ENCODE measurements around the gene KCNK2. TPM values are rescaled to one million over a fixed set of nuclear protein-coding genes. Genes with fewer than 3 reads are reported as not detected.

KCNK2 gene
- under 0.01 TPM in 1 of 2 replicates, not detected in the other for total RNA-seq

GRCh38 chr1:215082532-215083382 lies at the start of gene KCNK2:
Gene KCNK2, plus strand, starts transcription at chr1:215082737. Its CDS starts 649 bp downstream, at chr1:215083386.
- peak; percentile 16 for DNase-seq

GRCh38 chr1:215032911-215033526 lies 49.5 kb upstream of the KCNK2 start:
- DNase-seq, result no peak

DNA sequence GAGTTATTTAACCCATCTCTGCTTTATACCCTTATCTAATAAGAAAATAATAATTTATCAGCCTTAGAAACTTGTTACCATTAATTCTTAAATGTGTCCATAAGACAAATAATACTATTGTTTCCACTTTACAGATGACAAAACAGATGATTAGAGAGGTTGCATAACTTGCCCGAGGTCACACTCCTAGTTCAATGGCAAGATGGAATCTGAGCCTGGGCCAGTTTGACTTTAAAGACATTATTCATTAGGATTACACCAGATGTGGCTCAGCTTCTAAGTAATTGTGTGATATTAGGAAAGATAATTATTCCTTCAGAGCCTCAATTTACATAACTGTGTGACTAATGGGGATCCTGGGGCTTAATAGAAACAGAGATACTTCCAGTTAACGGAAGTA lies 42.3 kb upstream of the KCNK2 start:
- DNase-seq, result no peak

DNA sequence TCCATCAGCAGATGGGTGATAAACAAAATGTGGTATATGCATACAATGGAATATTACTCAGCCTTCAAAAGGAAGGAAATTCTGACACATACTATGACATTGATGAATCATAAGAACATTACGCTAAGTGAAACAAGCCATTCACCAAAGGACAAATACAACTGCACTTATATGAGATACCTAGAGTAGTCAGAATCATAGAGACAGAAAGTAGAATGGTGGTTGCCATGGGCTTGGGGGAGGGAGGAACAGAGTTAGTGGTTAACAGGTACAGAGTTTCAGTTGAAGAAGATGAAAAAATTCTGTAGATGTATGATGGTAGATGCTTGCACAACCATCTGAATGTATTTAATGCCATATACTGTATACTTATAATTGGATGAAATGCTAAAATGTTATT lies 39.1 kb upstream of the KCNK2 start:
- DNase-seq, result no peak

GRCh38 chr1:215044151-215044550 lies 38.4 kb upstream of the KCNK2 start:
- no peak for DNase-seq

DNA sequence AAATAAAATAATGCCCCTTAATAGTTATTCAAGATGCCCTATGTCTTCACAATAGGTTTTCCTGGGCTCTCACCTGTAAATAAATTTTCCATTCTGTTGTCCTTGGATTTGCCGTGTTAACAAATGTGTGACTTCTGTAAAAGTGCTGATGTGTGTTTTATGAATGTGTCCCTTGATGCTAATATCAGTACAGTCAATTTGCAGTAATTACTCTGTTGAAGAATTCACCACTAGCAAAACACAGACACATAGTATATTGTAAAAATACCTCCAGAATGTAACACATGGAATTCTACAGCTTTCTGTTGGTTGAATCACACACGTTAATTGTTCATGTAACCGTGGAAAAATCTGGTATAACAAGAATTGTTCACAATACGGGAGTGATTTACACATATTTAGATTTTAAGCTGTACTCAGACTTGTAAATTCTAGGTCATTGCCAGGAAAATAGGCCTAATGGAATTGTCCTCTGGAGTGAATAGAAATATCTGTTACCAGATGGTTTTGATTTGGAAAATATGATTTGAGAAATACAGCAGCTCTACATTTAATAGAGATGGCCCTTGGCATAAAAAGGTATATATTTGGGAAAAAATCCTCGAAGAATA lies 36.7 kb upstream of the KCNK2 start:
- no peak for DNase-seq

- no peak for DNase-seq
Measured at GRCh38 chr1:215052256-215053015, 30.1 kb upstream of the KCNK2 start.

DNA sequence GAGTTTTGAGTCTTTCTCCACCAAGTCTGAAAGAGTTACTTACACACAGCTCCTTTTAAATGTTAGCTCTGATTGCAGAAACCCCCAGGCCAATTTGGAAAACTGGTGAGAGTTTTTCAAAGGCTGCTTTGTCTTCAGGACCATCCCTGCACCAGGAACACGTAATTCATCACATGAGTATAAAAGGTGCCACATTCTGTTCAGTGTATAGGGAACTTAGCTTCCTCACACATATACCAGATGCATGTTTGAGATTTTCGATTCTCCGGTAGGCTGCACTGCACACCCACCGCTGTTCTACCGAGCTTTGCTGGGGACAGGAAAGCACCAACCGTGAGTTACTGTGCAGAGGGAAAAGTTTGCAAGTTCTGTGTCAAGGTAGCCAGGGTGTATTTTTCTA lies 28.3 kb upstream of the KCNK2 start:
- DNase-seq, result no peak

DNA sequence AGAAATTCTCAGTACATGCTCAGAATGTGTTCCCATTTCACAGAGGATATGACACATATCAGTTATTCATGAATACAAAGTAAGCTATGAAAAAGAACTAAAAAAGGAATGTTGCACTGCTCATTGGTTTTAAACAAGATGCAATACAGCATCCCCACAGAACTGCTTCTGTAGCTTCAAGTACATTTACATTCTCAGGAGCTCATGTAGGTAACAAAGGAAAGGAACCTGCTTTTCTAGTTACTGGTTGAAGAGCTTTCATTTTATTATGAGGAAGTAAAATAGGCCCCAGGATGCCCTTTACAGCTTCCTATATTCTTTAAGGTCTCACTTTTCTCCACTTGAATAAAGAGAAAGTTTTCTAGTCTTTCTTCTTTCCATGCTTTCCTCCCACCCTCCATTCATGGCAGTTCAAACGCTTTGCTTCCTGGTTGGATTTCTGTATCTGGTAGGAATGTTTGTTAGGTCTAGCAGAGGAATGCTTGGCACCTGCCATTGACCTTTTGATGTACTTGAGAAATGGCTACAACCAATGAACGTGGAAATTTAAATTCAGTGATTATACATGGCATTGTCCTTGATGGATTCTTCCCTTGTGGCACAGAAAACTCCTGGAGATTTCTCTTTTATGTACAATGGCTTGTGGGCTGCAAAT lies 27.1 kb upstream of the KCNK2 start:
- DNase-seq, result no peak

GRCh38 chr1:215056584-215056983 lies 26.0 kb upstream of the KCNK2 start:
- DNase-seq, result no peak

DNA sequence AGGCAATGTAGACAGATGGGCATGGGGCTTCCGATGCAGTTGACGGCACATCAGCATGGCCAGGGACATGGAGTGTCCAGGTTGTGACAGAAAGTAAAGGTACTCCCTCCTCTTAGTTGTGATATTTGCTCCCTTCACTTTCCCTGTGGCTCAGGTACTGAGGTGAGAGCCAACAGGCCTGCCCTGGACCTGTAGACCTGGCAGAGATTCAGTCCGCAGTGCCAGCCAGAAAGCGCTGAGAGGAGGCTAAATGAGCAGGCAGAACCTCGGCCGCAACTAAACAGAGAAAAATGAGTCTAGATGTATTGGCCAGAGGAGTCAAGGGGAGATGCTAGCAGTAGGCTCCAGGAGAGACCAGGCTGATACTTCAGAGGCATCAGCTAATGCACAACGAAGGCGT lies 22.6 kb upstream of the KCNK2 start:
- DNase-seq, result no peak

DNA sequence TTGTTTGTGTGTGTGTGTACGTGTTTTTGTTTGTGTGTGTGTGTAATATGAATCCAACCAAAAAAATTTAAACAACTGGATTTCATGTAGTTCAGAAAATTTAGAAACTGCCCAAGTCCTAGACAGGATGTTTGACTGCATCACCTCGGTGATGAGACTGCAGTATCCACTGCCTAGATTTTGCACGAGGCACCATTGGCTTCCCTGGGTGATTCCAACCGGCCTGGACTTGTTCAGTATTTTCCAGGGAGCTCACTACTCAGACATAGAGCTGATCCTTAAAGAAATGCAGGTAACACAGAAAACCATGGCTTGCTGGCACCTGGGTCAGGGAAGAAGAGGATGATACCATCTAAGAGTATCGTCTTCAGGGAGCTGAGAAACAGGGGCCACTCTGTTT lies 18.2 kb upstream of the KCNK2 start:
- DNase-seq, result no peak

DNA sequence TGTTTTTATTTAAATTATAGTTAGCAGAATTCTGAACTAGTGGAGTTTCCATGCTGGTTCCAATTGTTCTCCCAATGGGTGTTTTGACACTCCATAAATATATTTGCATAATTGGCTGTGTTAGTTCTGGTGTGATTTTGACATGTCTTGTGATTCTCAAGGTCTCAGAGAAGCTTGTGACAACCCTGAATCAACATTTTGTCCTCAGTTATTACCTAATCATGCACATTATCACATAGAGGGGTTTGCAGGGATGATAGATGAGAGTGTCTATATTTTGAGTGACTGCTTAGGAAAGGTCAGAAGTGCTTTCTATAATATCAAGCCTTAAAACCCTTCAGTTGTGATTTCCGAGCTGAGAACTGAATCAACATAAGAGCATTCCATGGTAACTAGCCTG lies 11.5 kb upstream of the KCNK2 start:
- DNase-seq, result no peak

- peak; percentile 56 for DNase-seq
Measured at GRCh38 chr1:215076322-215076721, 6.2 kb upstream of the KCNK2 start.

DNA sequence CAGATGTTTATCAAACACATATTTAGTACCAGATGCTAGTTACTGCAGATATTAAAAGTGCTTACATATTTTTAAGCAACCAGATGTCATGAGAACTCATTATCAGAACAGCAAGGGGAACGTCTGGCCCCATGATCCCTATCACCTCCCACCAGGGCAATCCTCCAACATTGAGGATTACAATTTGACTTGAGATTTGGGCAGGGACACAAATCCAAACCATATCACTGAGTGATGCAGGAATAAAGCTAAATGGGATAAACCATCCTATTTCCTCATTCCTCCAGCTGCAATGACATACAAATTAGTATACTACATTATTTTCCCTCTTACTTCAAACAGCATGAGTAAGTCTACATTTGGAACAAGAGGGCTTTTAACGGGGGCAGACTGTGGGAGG lies 3.1 kb upstream of the KCNK2 start:
- no peak for DNase-seq

- no peak for DNase-seq
Measured at GRCh38 chr1:215081661-215082531, 641 bp upstream of the KCNK2 start.

DNA sequence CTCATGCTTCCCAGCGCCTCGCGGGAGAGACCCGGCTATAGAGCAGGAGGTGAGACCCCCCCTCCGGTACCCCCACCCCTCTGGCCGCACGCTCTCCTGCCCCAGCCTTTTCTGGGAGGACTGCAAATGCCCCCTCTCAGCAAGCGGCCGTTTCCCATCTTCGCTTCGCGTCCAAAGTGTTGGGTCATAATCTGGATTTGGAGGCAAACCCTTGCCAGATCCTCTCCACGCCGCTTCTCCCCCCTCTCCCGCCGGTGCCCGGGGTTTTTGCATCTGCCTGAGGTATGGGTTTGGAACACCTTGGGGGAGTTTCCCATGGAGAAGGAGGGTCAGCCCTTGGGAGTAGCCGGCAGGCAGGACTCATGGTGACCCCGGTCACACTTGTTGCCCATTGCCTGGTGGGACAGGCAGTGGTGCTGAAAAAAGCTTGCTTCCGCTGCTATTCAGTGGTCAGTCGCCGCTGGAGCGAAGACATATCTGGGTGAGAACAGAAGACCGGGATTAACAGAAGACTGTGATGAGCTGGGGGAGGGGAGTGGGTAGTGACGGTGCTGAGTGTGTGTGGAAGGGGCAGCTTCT lies 935 bp downstream of the KCNK2 start:
- DNase-seq, result peak; percentile 30

DNA sequence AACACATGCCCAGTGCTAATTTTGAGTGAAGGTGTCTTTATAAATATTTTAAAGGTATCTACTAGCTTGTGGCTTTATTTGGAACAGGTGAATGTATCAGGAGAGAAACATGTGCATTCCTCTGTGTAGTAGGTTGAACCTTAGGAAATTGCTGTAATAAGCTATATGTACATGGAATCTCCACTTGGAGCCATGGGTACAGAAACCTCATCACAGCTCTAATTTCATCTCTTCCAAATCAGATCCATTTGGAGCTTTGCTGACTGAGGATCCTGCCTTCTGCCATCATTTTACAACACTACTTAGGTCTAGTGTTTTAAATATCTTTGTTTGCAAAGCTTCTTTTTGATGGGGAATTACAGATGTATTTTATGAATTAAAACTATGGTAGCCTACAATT lies 2.1 kb downstream of the KCNK2 start:
- no peak for DNase-seq

GRCh38 chr1:215087603-215088002 lies 5.1 kb downstream of the KCNK2 start:
- DNase-seq, result peak; percentile 33

DNA sequence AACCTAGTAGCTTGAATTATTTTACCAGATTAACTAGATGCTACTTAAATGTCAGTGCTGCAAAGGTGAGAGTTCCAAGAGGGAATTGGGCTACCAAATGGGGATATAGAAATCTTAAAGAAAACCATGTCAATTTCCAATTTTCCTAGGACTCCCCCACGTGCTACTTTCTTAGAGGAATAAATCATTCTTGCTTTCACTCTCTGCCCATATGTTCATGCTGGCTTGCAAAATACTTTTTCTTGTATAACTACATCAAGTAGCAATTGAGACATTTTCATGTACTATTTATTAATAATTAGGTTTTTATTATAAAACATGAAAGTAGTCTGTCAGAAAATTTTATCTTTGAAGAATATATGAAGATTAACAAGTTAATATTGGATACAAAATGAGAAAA lies 11.8 kb downstream of the KCNK2 start:
- no peak for DNase-seq

DNA sequence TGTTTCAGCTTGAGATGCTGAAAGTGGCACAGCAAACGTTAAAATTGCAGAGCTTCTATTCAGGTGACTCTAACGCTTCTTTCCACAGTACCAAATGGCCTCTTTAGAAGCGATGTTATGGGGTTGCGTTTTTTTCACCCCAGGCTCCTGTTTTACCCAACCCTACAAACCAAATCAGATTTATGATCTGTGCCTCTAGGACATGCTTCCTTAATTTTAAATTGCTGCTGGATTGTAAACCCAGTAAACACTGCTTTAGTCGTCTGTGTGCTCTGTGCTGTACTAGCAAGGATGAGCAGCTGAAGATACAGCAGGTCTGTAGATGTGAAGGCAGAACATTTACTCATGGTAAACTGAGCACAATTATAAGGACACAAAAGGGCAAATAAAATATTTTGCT lies 13.0 kb downstream of the KCNK2 start:
- no peak for DNase-seq

Measured in dermis blood vessel endothelial cell (primary cell).